Natural killer cell (primary cell): ENCODE results near the gene LIMS2. TPM values are rescaled to one million over a fixed set of nuclear protein-coding genes. Genes with fewer than 3 reads are reported as not detected.

ENCODE experiments used
- ATAC-seq, 3 donors: fragments of 150-1000 bp in 2 of 3; fragments of 200-7000 bp in 1 of 3; cut with Tn5 transposase; 1 replicate in 1 of 3; 2 replicates in 2 of 3; pipeline ENCODE4 v1.10.0; 2021; ENCODE audit warnings: mild to moderate bottlenecking in 2 of 3, moderate library complexity in 2 of 3
- DNase-seq, 2 donors: peaks; one replicate each; pipeline versions ENCODE4 v3.0.0 to v3.0.0-alpha.2; 2013 to 2021; ENCODE audit warnings: mixed read lengths in 1 of 2
- H3K27ac ChIP-seq: one replicate; pipeline ENCODE4 v1.5.1; 2013; ENCODE audit warnings: mild to moderate bottlenecking, low read length
- H3K27me3 ChIP-seq: one replicate; pipeline ENCODE4 v1.6.1; 2013; ENCODE audit warnings: low read length; ENCODE audit not compliant: control insufficient read depth, insufficient read depth
- H3K36me3 ChIP-seq: one replicate; pipeline ENCODE4 v1.6.1; 2013; ENCODE audit warnings: low read length; ENCODE audit not compliant: control insufficient read depth, insufficient read depth
- H3K4me1 ChIP-seq: one replicate; pipeline ENCODE4 v1.6.1; 2013; ENCODE audit warnings: low read length; ENCODE audit not compliant: control insufficient read depth, insufficient read depth
- H3K4me3 ChIP-seq: one replicate; pipeline ENCODE4 v1.5.1; 2013; ENCODE audit warnings: low read length
- H3K9me3 ChIP-seq: one replicate; pipeline ENCODE4 v1.6.1; 2013; ENCODE audit warnings: low read length; ENCODE audit not compliant: control insufficient read depth, insufficient read depth
- H3K27ac Mint-ChIP-seq, 2 donors: one replicate each; pipeline ENCODE4 v1.8.0; 2022; ENCODE audit warnings: mild to moderate bottlenecking in 2 of 2, mixed read lengths in 2 of 2, moderate library complexity in 1 of 2
- H3K27me3 Mint-ChIP-seq, 2 donors: one replicate each; pipeline ENCODE4 v1.8.0; 2022; ENCODE audit warnings: low read depth in 2 of 2, mixed read lengths in 2 of 2
- H3K36me3 Mint-ChIP-seq: one replicate; pipeline ENCODE4 v1.8.0; 2022; ENCODE audit warnings: mixed read lengths
- H3K4me1 Mint-ChIP-seq, 2 donors: one replicate each; pipeline ENCODE4 v1.8.0; 2022; ENCODE audit warnings: mixed read lengths in 2 of 2
- H3K4me3 Mint-ChIP-seq: one replicate; pipeline ENCODE4 v1.8.0; 2022; ENCODE audit warnings: mild to moderate bottlenecking, moderate library complexity, mixed read lengths
- H3K9me3 Mint-ChIP-seq, 2 donors: one replicate each; pipeline ENCODE4 v1.8.0; 2022; ENCODE audit warnings: mixed read lengths in 2 of 2
- CTCF ChIP-seq: fragments of 200-600 bp; IDR thresholded peaks from one replicate; pipeline ENCODE4 v1.8.0; 2022; ENCODE audit warnings: antibody characterized with exemption
- WGBS: methylation state at CpG from one replicate; pipeline ENCODE4 v1.1.7; 2013; ENCODE audit warnings: missing lambda C conversion rate; ENCODE audit not compliant: insufficient coverage; 5-methylcytosine and 5-hydroxymethylcytosine counted together
- intact Hi-C: fragments of 100-400 bp; cut with micrococcal nuclease; formaldehyde crosslinking; loops from one replicate; pipeline ENCODE4 v1.14.2; 2022
- total RNA-seq, 4 donors: library from RNA; stranded (reverse); fragments of 120-200 nt in 1 of 4; gene quantifications; one replicate each; pipeline versions ENCODE4 v1.2.3 to v1.2.4, GENCODE V29; 2013 to 2022

LIMS2 gene
- total RNA-seq, 3 donors from 2014 or later (not counting 1 experiment from before 2014, with no cell fraction given) = 0.15 to 0.16 TPM; not detected in 1

GRCh38 chr2:127597046-127597983, 78.0 kb downstream of the LIMS2 start:
- TF ChIP-seq CTCF = no peak
- peaks cover 4 to 7% of the 10 kb centered on the region in 2 donors for H3K27me3 Mint-ChIP-seq
- H3K36me3 Mint-ChIP-seq = no peaks in the 10 kb centered on the region
- DNase-seq (no peak), ATAC-seq (no peak)
- H3K4me1 Mint-ChIP-seq = no peaks in the 10 kb centered on the region
- H3K27ac ChIP-seq = no peak overlapping the region
- no peaks in the 10 kb centered on the region for H3K27me3 ChIP-seq
- no peak overlapping the region for H3K27ac Mint-ChIP-seq
- no peaks in the 10 kb centered on the region for H3K36me3 ChIP-seq
- H3K9me3 ChIP-seq = no peaks in the 10 kb centered on the region
- H3K4me3 ChIP-seq = no peak overlapping the region
- no peaks in the 10 kb centered on the region for H3K4me1 ChIP-seq
- no peaks in the 10 kb centered on the region for H3K9me3 Mint-ChIP-seq
- intact Hi-C loops = no loop called here
- no peak overlapping the region for H3K4me3 Mint-ChIP-seq
- 90% methylated on average over 14 of the region's 17 CpGs for WGBS

DNA sequence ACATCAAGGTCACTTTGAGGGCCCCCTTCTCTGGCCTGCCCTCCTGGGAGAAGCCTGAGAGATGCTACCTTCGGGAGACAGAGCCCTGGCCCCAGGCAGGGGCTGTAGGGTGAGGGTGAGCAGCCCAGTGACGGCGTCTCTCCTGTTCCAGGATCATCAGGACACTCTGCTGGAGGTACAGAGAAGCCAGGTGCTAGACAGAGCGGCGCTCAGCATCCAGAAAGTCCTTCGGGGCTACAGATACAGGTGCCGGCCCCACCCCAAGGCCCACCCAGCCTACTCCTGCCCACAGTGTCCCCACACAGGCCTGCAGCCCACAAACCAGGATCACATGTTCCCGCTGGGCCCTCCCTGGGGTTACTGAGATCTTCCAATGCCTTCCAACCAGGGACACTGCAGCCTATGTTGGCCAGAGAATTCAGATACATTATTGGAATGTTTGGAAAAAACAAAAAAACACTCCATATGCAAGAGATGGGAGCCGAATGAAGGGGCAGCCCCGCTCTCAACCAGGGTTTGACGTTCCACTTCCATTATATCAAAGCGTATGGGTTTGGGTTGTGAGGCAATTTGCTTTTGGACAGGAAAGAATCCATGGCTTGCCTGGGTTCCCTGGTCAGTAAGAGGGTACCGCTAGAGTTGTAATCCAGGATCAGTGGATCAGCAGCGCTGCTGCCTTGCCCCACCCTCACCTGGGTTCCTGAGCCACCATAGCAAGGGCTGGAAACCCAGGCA, 78.9 kb downstream of the LIMS2 start:
- Mint-ChIP-seq H3K4me1 (no peaks in the 10 kb centered on the region), H3K36me3 (no peaks in the 10 kb centered on the region), H3K4me3 (no peak overlapping the region), H3K27ac (no peak overlapping the region), H3K9me3 (no peaks in the 10 kb centered on the region), H3K27me3 (peaks cover 4 to 7% of the 10 kb centered on the region in 2 donors)
- Histone ChIP-seq H3K27me3 (no peaks in the 10 kb centered on the region), H3K36me3 (no peaks in the 10 kb centered on the region), H3K4me3 (no peak overlapping the region), H3K27ac (no peak overlapping the region), H3K9me3 (no peaks in the 10 kb centered on the region), H3K4me1 (no peaks in the 10 kb centered on the region)
- ATAC-seq (peak in 1 of 3 donors; percentile 14), DNase-seq (no peak)
- WGBS = 96% methylated on average over 14 of the region's 14 CpGs
- intact Hi-C loops = no loop called here
- no peak for TF ChIP-seq CTCF

DNA sequence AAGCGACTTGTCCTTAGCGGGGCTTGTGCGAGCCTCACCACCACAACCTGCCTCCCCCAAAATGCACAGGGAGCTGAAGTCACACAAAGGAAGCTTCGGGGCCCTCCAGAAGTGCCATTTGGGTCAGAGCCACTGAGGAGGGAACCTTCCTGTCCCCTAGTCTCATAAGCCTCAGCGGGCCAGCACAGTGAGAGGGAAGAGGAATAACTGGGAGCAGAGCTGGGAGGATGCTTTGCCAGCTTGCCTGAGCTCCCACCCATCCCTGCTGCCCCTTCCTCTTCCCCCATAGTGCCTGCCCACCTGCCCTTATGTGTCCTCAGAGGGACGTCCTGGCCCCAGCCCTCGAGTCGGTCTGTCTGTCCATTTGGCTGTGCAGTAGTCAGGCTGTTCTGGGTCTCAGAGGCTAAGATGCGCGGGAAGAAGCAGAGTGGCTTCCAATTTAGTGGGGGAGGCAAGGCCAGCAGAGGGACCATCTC, 81.2 kb downstream of the LIMS2 start:
- no peaks in the 10 kb centered on the region for H3K9me3 ChIP-seq
- H3K4me1 ChIP-seq = no peaks in the 10 kb centered on the region
- Mint-ChIP-seq H3K4me3 (no peak overlapping the region), H3K27me3 (peaks cover 2 to 7% of the 10 kb centered on the region in 2 donors), H3K27ac (no peak overlapping the region), H3K4me1 (no peaks in the 10 kb centered on the region), H3K9me3 (no peaks in the 10 kb centered on the region), H3K36me3 (no peaks in the 10 kb centered on the region)
- DNase-seq (no peak), ATAC-seq (no peak)
- H3K36me3 ChIP-seq = no peaks in the 10 kb centered on the region
- H3K27ac ChIP-seq = no peak overlapping the region
- H3K4me3 ChIP-seq = no peak overlapping the region
- H3K27me3 ChIP-seq = no peaks in the 10 kb centered on the region
- intact Hi-C loops = no loop called here
- WGBS = 91% methylated on average over 10 of the region's 10 CpGs
- TF ChIP-seq CTCF = no peak
